ENCODE data around the gene RPS29. TPM values are rescaled to one million over a fixed set of nuclear protein-coding genes. Genes with fewer than 3 reads are reported as not detected.

RPS29 gene
- total RNA-seq, result 1,000 to 10,000 TPM in 1 of 2 donors, 100 to 1,000 TPM in 1; 808 to 2,775 TPM
- polyA plus RNA-seq (ENCODE audit: insufficient read length in 2 of 2), result 1,000 to 10,000 TPM; 1,015 to 1,156 TPM
- long read RNA-seq, donor 1, full-length matches to known transcripts, result 1,499 of 1,516 reads
- long read RNA-seq, donor 1, partial matches to known transcripts, result 17 of 1,516 reads
- long read RNA-seq, donor 1, other reads (novel, unspliced or antisense), result 0 of 1,516 reads
- long read RNA-seq, donor 2, full-length matches to known transcripts, result 510 of 510 reads
- long read RNA-seq, donor 2, partial matches to known transcripts, result 0 of 510 reads
- long read RNA-seq, donor 2, other reads (novel, unspliced or antisense), result 0 of 510 reads
- long read RNA-seq, donor 3, full-length matches to known transcripts, result 686 of 686 reads
- long read RNA-seq, donor 3, partial matches to known transcripts, result 0 of 686 reads
- long read RNA-seq, donor 3, other reads (novel, unspliced or antisense), result 0 of 686 reads
- long read RNA-seq, donor 4, full-length matches to known transcripts, result 4,287 of 4,331 reads
- long read RNA-seq, donor 4, partial matches to known transcripts, result 31 of 4,331 reads
- long read RNA-seq, donor 4, other reads (novel, unspliced or antisense), result 13 of 4,331 reads

DNA sequence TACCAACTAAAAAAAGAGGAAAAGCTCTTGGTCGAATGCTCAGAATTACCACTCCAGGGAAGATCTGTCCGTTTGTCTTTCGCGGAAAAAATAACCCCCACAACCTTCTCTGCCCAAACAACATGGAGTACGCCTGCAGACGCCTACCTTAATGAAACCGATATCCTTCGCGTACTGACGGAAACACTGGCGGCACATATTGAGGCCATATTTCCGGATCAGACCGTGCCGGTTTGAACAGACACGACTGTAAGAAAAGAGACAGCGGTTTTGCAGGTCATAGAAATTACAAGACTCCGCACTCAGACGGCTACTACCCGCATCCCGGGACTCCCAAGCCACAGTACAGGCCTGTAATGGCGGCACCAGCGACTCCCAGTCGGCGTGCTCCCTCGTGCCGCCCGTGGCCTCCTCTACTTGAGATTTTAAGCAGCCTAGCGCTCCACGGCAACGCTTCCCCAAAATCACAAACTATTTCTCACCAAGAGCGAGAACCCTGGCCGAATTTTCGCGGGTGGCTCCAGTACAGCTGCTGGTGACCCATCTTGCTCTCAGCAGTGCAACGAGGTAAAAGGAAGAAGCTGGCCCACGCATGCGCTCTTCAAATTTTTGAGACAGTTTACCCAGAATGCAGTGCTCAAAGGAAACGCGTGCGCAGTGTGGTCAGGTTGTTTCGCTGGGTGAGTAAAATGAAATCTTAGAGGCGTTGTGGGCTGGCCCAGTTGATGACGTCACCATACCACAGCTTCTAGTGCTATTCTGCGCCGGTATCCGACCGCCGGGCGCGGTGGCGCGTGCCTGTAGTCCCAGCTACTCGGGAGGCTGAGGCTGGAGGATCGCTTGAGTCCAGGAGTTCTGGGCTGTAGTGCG, at the start of gene RPS29:
RPS29 (minus strand) TSS at position 578 of the 870 bp plus-strand sequence; CDS start at position 544, 34 bp downstream.
- H3K27me3 ChIP-seq (ENCODE audit: control insufficient read depth, insufficient read depth, low read length), result no peaks in the 10 kb centered on the region
- H3K36me3 ChIP-seq (ENCODE audit: control insufficient read depth, insufficient read depth, low read length), result peaks cover 17% of the 10 kb centered on the region
- 0% methylated on average over 39 of the region's 55 CpGs for WGBS (ENCODE audit: insufficient coverage)
- H3K27ac ChIP-seq (ENCODE audit: low read depth, low read length), result peak within 1 kb of the TSS; percentile 91
- peak; percentile 99 to 100 (median 100) for DNase-seq (ENCODE audit: low read depth in 4 of 6, low spot score in 6 of 6)
- no peaks in the 10 kb centered on the region for H3K9me3 ChIP-seq (ENCODE audit: control insufficient read depth, insufficient read depth, low read length)
- H3K4me1 ChIP-seq (ENCODE audit: control insufficient read depth, insufficient read depth, low read length), result peaks cover 20% of the 10 kb centered on the region
- peak within 1 kb of the TSS; percentile 88 for H3K4me3 ChIP-seq (ENCODE audit: low read depth, low read length)

DNA sequence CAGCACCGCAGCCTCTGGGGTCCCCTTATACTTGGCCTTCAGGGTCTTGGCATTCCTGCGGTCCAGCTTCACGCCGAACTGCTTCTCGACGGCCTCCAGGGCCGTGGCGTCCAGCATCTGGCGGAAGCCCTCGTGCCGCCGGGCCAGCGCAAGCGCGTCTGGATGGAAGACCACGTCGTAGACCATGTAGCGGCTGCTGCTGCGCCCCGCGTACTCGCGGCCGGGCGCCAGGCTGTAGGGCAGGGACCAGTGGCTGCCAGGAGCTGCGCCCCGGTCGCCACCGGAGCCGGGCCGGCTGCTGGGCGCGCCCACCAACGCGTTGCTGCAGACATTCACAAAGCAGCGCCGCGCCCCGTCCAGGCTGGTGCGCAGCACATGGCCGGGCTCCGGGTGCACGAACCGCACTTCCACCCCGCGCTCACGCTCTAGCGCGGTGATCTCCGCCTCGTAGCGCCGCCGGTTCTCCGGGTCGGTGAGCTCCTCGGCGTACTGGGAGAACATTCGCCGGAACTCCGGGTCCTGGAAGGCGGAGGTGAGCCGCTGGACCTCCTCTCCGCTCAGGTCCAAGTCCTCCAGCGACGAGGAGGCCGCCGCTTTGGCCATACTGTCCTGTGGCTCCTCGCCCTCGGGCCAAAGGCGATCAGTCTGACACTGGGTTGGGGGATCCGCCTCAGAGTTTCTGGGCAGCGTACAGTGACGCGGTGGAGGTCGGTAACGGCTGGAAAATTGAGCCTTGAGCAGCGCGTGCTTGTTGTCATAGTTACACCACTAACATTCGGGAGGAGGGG, 48.6 kb upstream of the RPS29 start, which contains the start of gene DNAAF2:
DNAAF2 (minus strand) TSS at position 698 of the 788 bp plus-strand sequence; CDS start at position 603, 95 bp downstream.
- Histone ChIP-seq H3K9me3 (ENCODE audit: control insufficient read depth, insufficient read depth, low read length) (no peaks in the 10 kb centered on the region), H3K4me3 (ENCODE audit: low read depth, low read length) (peak within 1 kb of the TSS; percentile 89), H3K27me3 (ENCODE audit: control insufficient read depth, insufficient read depth, low read length) (no peaks in the 10 kb centered on the region), H3K36me3 (ENCODE audit: control insufficient read depth, insufficient read depth, low read length) (peaks cover 9% of the 10 kb centered on the region), H3K27ac (ENCODE audit: low read depth, low read length) (peak within 1 kb of the TSS; percentile 97), H3K4me1 (ENCODE audit: control insufficient read depth, insufficient read depth, low read length) (peaks cover 29% of the 10 kb centered on the region)
- under 1% methylated on average over 77 of the region's 80 CpGs for whole genome bisulfite sequencing (ENCODE audit: insufficient coverage)
- DNase-seq (ENCODE audit: low read depth in 4 of 6, low spot score in 6 of 6), result peak; percentile 36 to 89 (median 50)

- Histone ChIP-seq H3K4me3 (ENCODE audit: low read depth, low read length) (peak overlapping the region; percentile 89), H3K9me3 (ENCODE audit: control insufficient read depth, insufficient read depth, low read length) (no peaks in the 10 kb centered on the region), H3K27ac (ENCODE audit: low read depth, low read length) (peak overlapping the region; percentile 97), H3K4me1 (ENCODE audit: control insufficient read depth, insufficient read depth, low read length) (peaks cover 33% of the 10 kb centered on the region), H3K36me3 (ENCODE audit: control insufficient read depth, insufficient read depth, low read length) (peaks cover 10% of the 10 kb centered on the region), H3K27me3 (ENCODE audit: control insufficient read depth, insufficient read depth, low read length) (no peaks in the 10 kb centered on the region)
- peak; percentile 82 to 98 (median 92) for DNase-seq (ENCODE audit: low read depth in 4 of 6, low spot score in 6 of 6)
- WGBS (ENCODE audit: insufficient coverage), result under 1% methylated on average over 101 of the region's 101 CpGs
Measured at GRCh38 chr14:49633640-49634546, 47.7 kb upstream of the RPS29 start.

DNA sequence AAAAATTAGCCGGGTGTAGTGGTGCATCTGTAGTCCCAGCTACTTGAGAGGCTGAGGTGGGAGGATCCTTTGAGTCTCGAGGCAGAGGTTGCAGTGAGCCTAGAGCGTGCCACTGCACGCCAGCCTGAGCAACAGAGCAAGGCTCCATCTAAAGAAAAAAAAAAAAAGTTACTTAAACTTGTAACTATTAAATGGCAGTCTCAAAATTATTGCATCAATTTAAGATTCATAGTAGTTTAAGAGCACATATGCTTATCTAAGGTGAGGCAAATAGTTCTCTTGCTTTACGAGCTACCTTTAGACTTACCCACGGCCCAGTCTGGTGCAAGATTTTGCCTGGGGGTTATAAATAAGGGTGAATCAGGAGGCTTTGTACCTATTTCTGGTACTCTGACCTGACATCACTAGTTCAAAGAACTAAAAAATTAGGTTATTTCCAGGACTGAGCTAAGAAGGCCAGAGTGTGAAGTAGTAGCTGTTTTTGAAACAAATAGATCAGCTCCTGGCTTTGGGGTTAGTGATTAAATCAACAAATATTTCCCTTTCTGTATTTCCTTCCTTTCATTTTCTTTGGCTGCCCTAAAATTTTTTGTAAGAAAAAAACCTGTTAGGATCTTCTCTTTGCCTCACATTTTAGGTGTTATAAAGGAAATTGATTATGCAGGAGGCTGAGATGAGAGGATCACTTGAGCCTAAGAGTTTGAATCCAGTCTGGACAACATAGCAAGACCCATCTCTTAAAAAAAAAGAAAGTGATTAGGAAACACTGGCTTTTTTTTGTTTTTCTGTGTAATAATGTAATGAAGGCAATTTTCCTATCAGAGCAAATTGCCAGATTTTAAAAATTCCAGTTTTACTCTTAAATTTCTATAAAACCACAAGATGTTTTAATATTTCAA, 38.0 kb upstream of the RPS29 start:
- no peak for DNase-seq (ENCODE audit: low read depth in 4 of 6, low spot score in 6 of 6)
- Histone ChIP-seq H3K4me1 (ENCODE audit: control insufficient read depth, insufficient read depth, low read length) (peaks cover 11% of the 10 kb centered on the region), H3K36me3 (ENCODE audit: control insufficient read depth, insufficient read depth, low read length) (peaks cover 16% of the 10 kb centered on the region), H3K9me3 (ENCODE audit: control insufficient read depth, insufficient read depth, low read length) (no peaks in the 10 kb centered on the region), H3K27ac (ENCODE audit: low read depth, low read length) (no peak overlapping the region), H3K27me3 (ENCODE audit: control insufficient read depth, insufficient read depth, low read length) (no peaks in the 10 kb centered on the region), H3K4me3 (ENCODE audit: low read depth, low read length) (no peak overlapping the region)
- 80% methylated on average over 1 of the region's 6 CpGs for WGBS (ENCODE audit: insufficient coverage)

GRCh38 chr14:49623387-49623786, 37.2 kb upstream of the RPS29 start:
- Histone ChIP-seq H3K27me3 (ENCODE audit: control insufficient read depth, insufficient read depth, low read length) (no peaks in the 10 kb centered on the region), H3K9me3 (ENCODE audit: control insufficient read depth, insufficient read depth, low read length) (no peaks in the 10 kb centered on the region), H3K4me1 (ENCODE audit: control insufficient read depth, insufficient read depth, low read length) (peaks cover 11% of the 10 kb centered on the region), H3K4me3 (ENCODE audit: low read depth, low read length) (no peak overlapping the region), H3K27ac (ENCODE audit: low read depth, low read length) (no peak overlapping the region), H3K36me3 (ENCODE audit: control insufficient read depth, insufficient read depth, low read length) (peaks cover 14% of the 10 kb centered on the region)
- WGBS (ENCODE audit: insufficient coverage), result no CpG with 5 or more reads among the region's 3 CpGs
- DNase-seq (ENCODE audit: low read depth in 4 of 6, low spot score in 6 of 6), result no peak

DNA sequence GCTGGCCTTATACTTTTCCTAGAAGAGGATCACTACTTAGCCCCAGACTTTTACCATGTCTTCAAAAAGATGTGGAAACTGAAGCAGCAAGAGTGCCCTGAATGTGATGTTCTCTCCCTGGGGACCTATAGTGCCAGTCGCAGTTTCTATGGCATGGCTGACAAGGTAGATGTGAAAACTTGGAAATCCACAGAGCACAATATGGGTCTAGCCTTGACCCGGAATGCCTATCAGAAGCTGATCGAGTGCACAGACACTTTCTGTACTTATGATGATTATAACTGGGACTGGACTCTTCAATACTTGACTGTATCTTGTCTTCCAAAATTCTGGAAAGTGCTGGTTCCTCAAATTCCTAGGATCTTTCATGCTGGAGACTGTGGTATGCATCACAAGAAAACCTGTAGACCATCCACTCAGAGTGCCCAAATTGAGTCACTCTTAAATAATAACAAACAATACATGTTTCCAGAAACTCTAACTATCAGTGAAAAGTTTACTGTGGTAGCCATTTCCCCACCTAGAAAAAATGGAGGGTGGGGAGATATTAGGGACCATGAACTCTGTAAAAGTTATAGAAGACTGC, 35.9 kb upstream of the RPS29 start:
- WGBS (ENCODE audit: insufficient coverage), result no CpG with 5 or more reads among the region's 3 CpGs
- no peaks in the 10 kb centered on the region for H3K27me3 ChIP-seq (ENCODE audit: control insufficient read depth, insufficient read depth, low read length)

GRCh38 chr14:49621114-49621881, 35.1 kb upstream of the RPS29 start:
- Histone ChIP-seq H3K4me1 (ENCODE audit: control insufficient read depth, insufficient read depth, low read length) (peaks cover 11% of the 10 kb centered on the region), H3K27me3 (ENCODE audit: control insufficient read depth, insufficient read depth, low read length) (no peaks in the 10 kb centered on the region), H3K9me3 (ENCODE audit: control insufficient read depth, insufficient read depth, low read length) (no peaks in the 10 kb centered on the region), H3K27ac (ENCODE audit: low read depth, low read length) (peak overlapping the region; percentile 97), H3K36me3 (ENCODE audit: control insufficient read depth, insufficient read depth, low read length) (peaks cover 20% of the 10 kb centered on the region), H3K4me3 (ENCODE audit: low read depth, low read length) (peak overlapping the region; percentile 99)
- WGBS (ENCODE audit: insufficient coverage), result 2% methylated on average over 65 of the region's 65 CpGs
- DNase-seq (ENCODE audit: low read depth in 4 of 6, low spot score in 6 of 6), result peak in 3 of 6 donors; percentile 36 to 87 (median 86)

More for the DNA sequence above, 35.9 kb upstream of the RPS29 start:
- no peaks in the 10 kb centered on the region for H3K9me3 ChIP-seq (ENCODE audit: control insufficient read depth, insufficient read depth, low read length)
- DNase-seq (ENCODE audit: low read depth in 4 of 6, low spot score in 6 of 6), result no peak
- H3K27ac ChIP-seq (ENCODE audit: low read depth, low read length), result no peak overlapping the region
- H3K36me3 ChIP-seq (ENCODE audit: control insufficient read depth, insufficient read depth, low read length), result peaks cover 21% of the 10 kb centered on the region
- peak overlapping the region; percentile 99 for H3K4me3 ChIP-seq (ENCODE audit: low read depth, low read length)
- peaks cover 11% of the 10 kb centered on the region for H3K4me1 ChIP-seq (ENCODE audit: control insufficient read depth, insufficient read depth, low read length)
